NT2/D1 (cell line): Measurements from ENCODE around the gene ELP5.

Experiments
- DNase-seq: peaks from one replicate; pipeline ENCODE4 v3.0.0-alpha.2; 2011; ENCODE audit warnings: low read depth, low spot score
- H3K27me3 ChIP-seq: 2 replicates; pipeline ENCODE4 v1.6.0; 2011; ENCODE audit warnings: mild to moderate bottlenecking; ENCODE audit not compliant: insufficient read length, insufficient read depth
- H3K36me3 ChIP-seq: 2 replicates; pipeline ENCODE4 v1.6.1; 2011; ENCODE audit warnings: mild to moderate bottlenecking, low read length, mixed read lengths; ENCODE audit not compliant: insufficient read depth, insufficient read length
- H3K4me1 ChIP-seq: 2 replicates; pipeline ENCODE4 v1.5.1; 2011; ENCODE audit not compliant: insufficient read depth, insufficient read length
- H3K4me3 ChIP-seq: 2 replicates; pipeline ENCODE4 v1.5.1; 2011; ENCODE audit warnings: low read depth; ENCODE audit not compliant: insufficient read length
- H3K9ac ChIP-seq: 2 replicates; pipeline ENCODE4 v1.6.0; 2011; ENCODE audit warnings: low read depth; ENCODE audit not compliant: insufficient read length
- H3K9me3 ChIP-seq: 2 replicates; pipeline ENCODE4 v1.5.1; 2011; ENCODE audit warnings: mild to moderate bottlenecking, low read length; ENCODE audit not compliant: insufficient read depth
- SUZ12 ChIP-seq: IDR thresholded peaks from 2 replicates; pipeline ENCODE4 v1.6.1; 2011; ENCODE audit not compliant: insufficient read length, insufficient read depth; ENCODE audit errors: extremely low read depth
- YY1 ChIP-seq: IDR thresholded peaks from 2 replicates; pipeline ENCODE4 v1.6.1; 2011; ENCODE audit not compliant: insufficient read length, insufficient read depth
- ZNF274 ChIP-seq: IDR thresholded peaks from 2 replicates; pipeline ENCODE4 v1.6.1; 2011; ENCODE audit warnings: mild to moderate bottlenecking, low read depth, low read length

Gene ELP5

DNA sequence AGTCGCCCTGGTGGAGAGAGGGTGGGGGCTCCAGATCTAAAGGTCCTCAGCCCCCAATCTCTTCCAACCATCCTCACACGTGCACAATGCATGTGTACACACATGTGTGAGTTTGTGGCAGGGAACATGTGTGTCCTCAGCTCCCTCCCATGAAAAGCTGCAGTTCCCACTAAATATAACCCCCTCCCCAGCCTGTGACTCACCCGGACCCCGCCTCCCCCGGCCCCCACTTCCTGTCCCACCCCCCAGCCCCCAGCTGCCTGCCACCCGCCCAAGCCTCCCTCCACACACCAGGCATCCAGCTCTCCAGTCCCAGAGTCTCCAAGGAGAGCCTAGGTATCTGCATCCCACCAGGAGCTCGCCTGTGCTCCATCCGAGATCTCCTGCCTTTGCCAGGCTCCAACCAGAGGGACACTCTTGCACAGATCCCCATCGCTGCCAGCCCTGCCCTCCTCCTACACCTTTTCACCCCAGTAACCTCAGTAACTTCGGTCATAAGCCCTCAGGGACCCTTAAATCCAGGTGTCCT, 36.3 kb upstream of the ELP5 start:
- Histone ChIP-seq H3K9me3 (no peaks in the 10 kb centered on the region), H3K9ac (peak overlapping the region; percentile 79), H3K4me3 (peak overlapping the region; percentile 50), H3K4me1 (peaks cover 10% of the 10 kb centered on the region), H3K36me3 (peaks cover 2% of the 10 kb centered on the region), H3K27me3 (no peaks in the 10 kb centered on the region)
- DNase-seq = no peak
- TF ChIP-seq ZNF274 = no peak

GRCh38 chr17:7216242-7217112, 35.5 kb upstream of the ELP5 start:
- TF ChIP-seq ZNF274 (no peak), YY1 (no peak), SUZ12 (no peak)
- no peaks in the 10 kb centered on the region for H3K9me3 ChIP-seq
- H3K9ac ChIP-seq = peak overlapping the region; percentile 79
- no peak for DNase-seq
- H3K4me1 ChIP-seq = peaks cover 11% of the 10 kb centered on the region
- H3K4me3 ChIP-seq = peak overlapping the region; percentile 50
- H3K27me3 ChIP-seq = no peaks in the 10 kb centered on the region
- peaks cover 9% of the 10 kb centered on the region for H3K36me3 ChIP-seq

DNA sequence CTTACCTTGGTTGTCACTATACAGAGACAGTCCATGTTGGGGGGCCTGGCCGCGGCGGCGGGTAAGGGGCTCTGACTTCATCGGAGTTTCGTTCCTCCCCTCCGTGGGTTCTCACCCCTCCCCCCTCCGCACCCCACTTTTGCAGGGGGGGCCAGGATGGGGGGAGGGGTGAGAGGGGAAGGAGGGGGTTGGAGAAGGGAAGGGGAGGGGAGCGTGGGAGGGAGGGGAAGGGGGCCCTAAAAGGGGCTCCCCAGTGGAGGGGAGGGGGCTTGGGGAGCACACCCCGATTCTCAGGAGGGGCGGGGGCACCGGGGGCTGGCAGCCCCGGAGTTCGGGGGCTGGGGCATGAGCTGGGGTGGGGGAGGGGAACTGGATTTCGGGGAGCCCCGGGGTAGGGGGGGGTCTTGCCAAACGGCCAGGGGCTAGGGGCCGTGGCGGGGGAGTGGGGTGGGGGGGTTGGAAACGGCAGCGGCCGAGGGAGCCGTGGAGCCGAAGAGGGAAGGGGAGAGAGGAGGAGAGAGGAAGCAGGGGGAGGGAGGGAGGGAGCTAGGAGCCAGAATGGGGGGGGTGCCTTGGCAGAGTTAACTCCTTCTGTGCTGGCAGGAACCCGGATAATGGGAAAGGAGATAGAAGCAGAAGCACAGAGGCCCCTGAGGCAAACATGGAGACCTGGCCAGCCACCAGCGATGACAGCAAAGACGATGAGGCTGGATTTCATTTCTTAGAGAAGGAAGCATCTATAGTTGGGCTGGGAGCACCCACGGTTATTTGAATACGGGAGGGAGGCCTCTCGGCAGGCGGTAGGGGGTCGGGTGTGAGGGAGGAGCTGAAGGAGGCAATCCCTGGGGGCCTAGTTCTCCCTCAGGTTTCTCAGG, 34.7 kb upstream of the ELP5 start:
- DNase-seq = no peak
- Histone ChIP-seq H3K4me3 (peak overlapping the region; percentile 50), H3K9ac (peak overlapping the region; percentile 79), H3K9me3 (no peaks in the 10 kb centered on the region), H3K4me1 (peaks cover 11% of the 10 kb centered on the region), H3K36me3 (peaks cover 18% of the 10 kb centered on the region), H3K27me3 (no peaks in the 10 kb centered on the region)
- TF ChIP-seq SUZ12 = no peak
- no peak for TF ChIP-seq YY1
- TF ChIP-seq ZNF274 = no peak

GRCh38 chr17:7218166-7218565, 33.8 kb upstream of the ELP5 start:
- Histone ChIP-seq H3K27me3 (no peaks in the 10 kb centered on the region), H3K4me3 (no peak overlapping the region), H3K9me3 (no peaks in the 10 kb centered on the region), H3K9ac (peak overlapping the region; percentile 70), H3K36me3 (peaks cover 26% of the 10 kb centered on the region), H3K4me1 (peaks cover 14% of the 10 kb centered on the region)
- TF ChIP-seq YY1 (no peak), SUZ12 (no peak), ZNF274 (no peak)
- DNase-seq = no peak

GRCh38 chr17:7218758-7219157, 33.3 kb upstream of the ELP5 start:
- H3K27me3 ChIP-seq = no peaks in the 10 kb centered on the region
- peak overlapping the region; percentile 21 for H3K9ac ChIP-seq
- H3K4me1 ChIP-seq = peaks cover 19% of the 10 kb centered on the region
- H3K36me3 ChIP-seq = peaks cover 32% of the 10 kb centered on the region
- TF ChIP-seq YY1 (no peak), ZNF274 (no peak), SUZ12 (no peak)
- no peak for DNase-seq
- H3K4me3 ChIP-seq = no peak overlapping the region
- no peaks in the 10 kb centered on the region for H3K9me3 ChIP-seq

- no peaks in the 10 kb centered on the region for H3K27me3 ChIP-seq
- H3K9me3 ChIP-seq = no peaks in the 10 kb centered on the region
- peak overlapping the region; percentile 92 for H3K9ac ChIP-seq
- DNase-seq = no peak
- TF ChIP-seq YY1 (no peak), SUZ12 (no peak), ZNF274 (no peak)
- H3K4me3 ChIP-seq = peak overlapping the region; percentile 82
- H3K36me3 ChIP-seq = peaks cover 38% of the 10 kb centered on the region
- H3K4me1 ChIP-seq = peaks cover 23% of the 10 kb centered on the region
Observed at GRCh38 chr17:7219229-7219811, 32.7 kb upstream of the ELP5 start.
